Neural progenitor cell (in vitro differentiated cells): ENCODE results near the gene SDK2.

ENCODE experiments used
- CTCF ChIP-seq: fragments of 200-600 bp; sonication (generic); IDR thresholded peaks from 2 replicates; pipeline ENCODE4 v1.5.1; 2017; ENCODE audit warnings: antibody characterized with exemption, mild to moderate bottlenecking
- EZH2 ChIP-seq: fragments of 200-600 bp; sonication (generic); IDR thresholded peaks from 2 replicates; pipeline ENCODE4 v1.6.1; 2017; ENCODE audit warnings: antibody characterized with exemption, mild to moderate bottlenecking, moderate library complexity

GRCh38 chr17:73693071-73693470 is 48.8 kb upstream of the SDK2 start:
- TF ChIP-seq CTCF (no peak), EZH2 (no peak)
